Activated T-helper 1 cell treated with Interleukin-2 at 50 U/mL for 16 hours (primary cell): Measurements from ENCODE around the gene FAM13A.
"Not testable (repeated sequence)": the region's sequence is repeated elsewhere in the genome, so short reads cannot be mapped to it uniquely, and the experiment has no call there.

ENCODE experiments used
- DNase-seq: peaks from one replicate; pipeline ENCODE4 v3.0.0-alpha.2; 2020; ENCODE audit warnings: low read depth

Gene FAM13A

GRCh38 chr4:88999392-88999930 lies 57.5 kb downstream of the FAM13A start:
- DNase-seq: no peak

- no peak for DNase-seq
Measured at GRCh38 chr4:88998891-88999290, 58.1 kb downstream of the FAM13A start.

GRCh38 chr4:88998001-88998400 lies 59.0 kb downstream of the FAM13A start:
- no peak for DNase-seq

GRCh38 chr4:88995874-88996273 lies 61.1 kb downstream of the FAM13A start:
- DNase-seq: no peak

- not testable (repeated sequence) for DNase-seq
Measured at GRCh38 chr4:88995257-88995656, 61.7 kb downstream of the FAM13A start.

GRCh38 chr4:88993246-88993645 lies 63.7 kb downstream of the FAM13A start:
- DNase-seq: no peak

GRCh38 chr4:88991746-88992145 lies 65.2 kb downstream of the FAM13A start:
- no peak for DNase-seq

- DNase-seq: no peak
Measured at GRCh38 chr4:88989990-88990389, 67.0 kb downstream of the FAM13A start.

GRCh38 chr4:88985088-88985773 lies 71.8 kb downstream of the FAM13A start:
- no peak for DNase-seq

GRCh38 chr4:88982757-88983156 lies 74.2 kb downstream of the FAM13A start:
- DNase-seq: no peak

- no peak for DNase-seq
Measured at GRCh38 chr4:88981993-88982392, 75.0 kb downstream of the FAM13A start.

- DNase-seq: no peak
Measured at GRCh38 chr4:88981556-88981955, 75.4 kb downstream of the FAM13A start.

- DNase-seq: no peak
Measured at GRCh38 chr4:88979276-88979675, 77.7 kb downstream of the FAM13A start.

- no peak for DNase-seq
Measured at GRCh38 chr4:88976775-88977035, 80.3 kb downstream of the FAM13A start.

- no peak for DNase-seq
Measured at GRCh38 chr4:88975958-88976774, 80.8 kb downstream of the FAM13A start.

- no peak for DNase-seq
Measured at GRCh38 chr4:88971536-88971935, 85.4 kb downstream of the FAM13A start.

GRCh38 chr4:88969746-88970145 lies 87.2 kb downstream of the FAM13A start:
- no peak for DNase-seq

- DNase-seq: no peak
Measured at GRCh38 chr4:88969271-88969670, 87.7 kb downstream of the FAM13A start.

- no peak for DNase-seq
Measured at GRCh38 chr4:88967883-88968331, 89.1 kb downstream of the FAM13A start.

- DNase-seq: no peak
Measured at GRCh38 chr4:88965053-88965452, 91.9 kb downstream of the FAM13A start.

- DNase-seq: no peak
Measured at GRCh38 chr4:88964450-88964849, 92.5 kb downstream of the FAM13A start.

- DNase-seq: no peak
Measured at GRCh38 chr4:88963817-88964216, 93.2 kb downstream of the FAM13A start.

- DNase-seq: no peak
Measured at GRCh38 chr4:88962396-88962795, 94.6 kb downstream of the FAM13A start.
